HFFc6 (cell line): ENCODE results near the gene PLPP1. TPM values are rescaled to one million over a fixed set of nuclear protein-coding genes. Genes with fewer than 3 reads are reported as not detected.
A peak's percentile ranks its signal among the peaks of the same experiment; 100 is the strongest.

Source experiments
- DNase-seq: peaks from one replicate; pipeline ENCODE4 v3.0.0-alpha.2; 2018
- H3K27ac Mint-ChIP-seq: 2 replicates; pipeline ENCODE4 v1.8.0; 2020; ENCODE audit warnings: mild to moderate bottlenecking, mixed read lengths
- H3K27me3 Mint-ChIP-seq: 2 replicates; pipeline ENCODE4 v1.8.0; 2021; ENCODE audit warnings: mild to moderate bottlenecking, moderate library complexity, mixed read lengths; ENCODE audit not compliant: insufficient read depth
- H3K36me3 Mint-ChIP-seq: 2 replicates; pipeline ENCODE4 v1.8.0; 2021; ENCODE audit warnings: low read depth, mixed read lengths
- H3K4me1 Mint-ChIP-seq: 2 replicates; pipeline ENCODE4 v1.8.0; 2020; ENCODE audit warnings: low read depth, mixed read lengths
- H3K4me3 Mint-ChIP-seq: 2 replicates; pipeline ENCODE4 v1.8.0; 2020; ENCODE audit warnings: mild to moderate bottlenecking, moderate library complexity, mixed read lengths
- H3K9me3 Mint-ChIP-seq: 2 replicates; pipeline ENCODE4 v1.8.0; 2020; ENCODE audit warnings: mild to moderate bottlenecking, mixed read lengths
- CTCF ChIP-seq: fragments of 200-600 bp; sonication (generic); IDR thresholded peaks from 2 replicates; pipeline ENCODE4 v1.5.0; 2021; ENCODE audit warnings: antibody characterized with exemption, mild to moderate bottlenecking
- total RNA-seq, 6 experiments: library from RNA; stranded (reverse); fragmentation: NEBNext Ultra II Directional; extraction: Animal tissue kit (Norgen Biotek cat#: 25700); gene quantifications; 2 replicates in 1 of 6; 3 replicates in 5 of 6; pipeline ENCODE4 v1.2.3, GENCODE V29; 2021

The PLPP1 gene
- total RNA-seq, 6 experiments from 2014 or later: 20.4 to 28.0 (median 23.3) TPM

- Mint-ChIP-seq H3K36me3 (peaks cover 27% of the 10 kb centered on the region), H3K4me1 (peaks cover 40% of the 10 kb centered on the region), H3K4me3 (no peak overlapping the region), H3K9me3 (no peaks in the 10 kb centered on the region; the same call in 1 of the 2 replicates), H3K27ac (peak overlapping the region; percentile 47), H3K27me3 (peaks cover 2% of the 10 kb centered on the region)
- DNase-seq: no peak
- TF ChIP-seq CTCF: no peak
Observed at GRCh38 chr5:55441107-55441771, 93.5 kb downstream of the PLPP1 start.

DNA sequence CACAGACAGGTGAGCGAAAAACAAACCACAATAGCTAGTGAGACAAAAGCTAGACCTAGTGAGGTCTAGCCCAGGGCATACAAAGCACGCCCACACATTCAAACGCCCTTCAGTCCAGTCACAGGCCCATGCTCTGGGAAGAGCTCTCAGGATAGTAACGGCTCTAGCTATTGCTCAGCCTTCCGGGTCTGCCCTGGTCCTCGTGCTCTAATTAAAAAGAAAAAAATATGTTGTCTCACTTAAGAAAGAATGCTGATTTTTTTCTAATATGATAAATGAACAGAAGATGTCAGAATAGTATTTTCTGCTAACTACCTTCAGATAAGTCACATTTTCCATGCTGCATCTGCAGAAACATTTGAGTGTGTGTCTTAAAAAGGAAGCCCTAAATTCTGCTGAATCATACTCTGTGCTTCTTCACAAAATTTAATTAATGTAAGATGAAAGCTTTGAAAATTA lies 94.5 kb downstream of the PLPP1 start:
- H3K9me3 Mint-ChIP-seq: no peaks in the 10 kb centered on the region; the same call in 1 of the 2 replicates
- no peak for TF ChIP-seq CTCF
- H3K27me3 Mint-ChIP-seq: peaks cover 2% of the 10 kb centered on the region
- peaks cover 42% of the 10 kb centered on the region for H3K4me1 Mint-ChIP-seq
- H3K36me3 Mint-ChIP-seq: peaks cover 37% of the 10 kb centered on the region
- H3K27ac Mint-ChIP-seq: peak overlapping the region; percentile 81
- peak overlapping the region; percentile 52 for H3K4me3 Mint-ChIP-seq
- DNase-seq: peak; percentile 46

- Mint-ChIP-seq H3K36me3 (peaks cover 49% of the 10 kb centered on the region), H3K9me3 (peaks cover 9% of the 10 kb centered on the region), H3K4me1 (peaks cover 42% of the 10 kb centered on the region), H3K27ac (peak overlapping the region; percentile 81), H3K4me3 (peak overlapping the region; percentile 52), H3K27me3 (peaks cover 2% of the 10 kb centered on the region)
- TF ChIP-seq CTCF: no peak
- peak; percentile 53 for DNase-seq
Observed at GRCh38 chr5:55438998-55439397, 95.8 kb downstream of the PLPP1 start.

GRCh38 chr5:55437859-55438206 lies 96.9 kb downstream of the PLPP1 start:
- H3K4me3 Mint-ChIP-seq: peak overlapping the region; percentile 59
- H3K27ac Mint-ChIP-seq: peak overlapping the region; percentile 81
- TF ChIP-seq CTCF: no peak
- peaks cover 42% of the 10 kb centered on the region for H3K4me1 Mint-ChIP-seq
- DNase-seq: no peak
- H3K9me3 Mint-ChIP-seq: peaks cover 12% of the 10 kb centered on the region
- H3K36me3 Mint-ChIP-seq: peaks cover 54% of the 10 kb centered on the region
- peaks cover 2% of the 10 kb centered on the region for H3K27me3 Mint-ChIP-seq

DNA sequence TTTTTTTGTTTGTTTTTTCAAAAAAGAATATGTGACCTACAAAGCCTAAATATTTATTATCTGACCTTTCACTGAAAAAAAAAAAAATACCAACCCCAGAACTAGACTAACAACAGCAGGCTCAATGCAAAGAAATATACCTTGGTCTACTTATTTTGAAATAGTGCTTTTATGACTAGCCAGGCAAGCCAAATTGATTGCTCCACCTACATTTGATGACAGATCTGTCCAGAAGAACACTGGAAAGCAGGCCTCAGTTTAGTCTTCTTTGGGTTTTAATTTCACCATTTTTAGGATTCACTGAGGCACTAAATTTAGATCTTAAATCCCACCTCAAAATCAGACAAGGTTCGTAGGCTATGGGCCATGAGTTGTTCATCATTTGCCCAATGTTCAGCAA lies 97.3 kb downstream of the PLPP1 start:
- peak overlapping the region; percentile 81 for H3K27ac Mint-ChIP-seq
- H3K27me3 Mint-ChIP-seq: peaks cover 2% of the 10 kb centered on the region
- TF ChIP-seq CTCF: no peak
- H3K36me3 Mint-ChIP-seq: peaks cover 58% of the 10 kb centered on the region
- no peak for DNase-seq
- H3K9me3 Mint-ChIP-seq: peaks cover 16% of the 10 kb centered on the region
- H3K4me3 Mint-ChIP-seq: peak overlapping the region; percentile 59
- H3K4me1 Mint-ChIP-seq: peaks cover 42% of the 10 kb centered on the region
